SK-N-SH treated with all-trans-retinoic acid at 6 μM for 48 hours (cell line): ENCODE data around the gene YIPF7.

Experiments used
- ARNTL ChIP-seq: fragments of 450-650 bp; formaldehyde crosslinking; IDR thresholded peaks from 2 replicates; pipeline ENCODE4 v1.5.0; 2020; ENCODE audit warnings: low read depth, mild to moderate bottlenecking, moderate library complexity, borderline replicate concordance
- CREB5 ChIP-seq: fragments of 250-450 bp; sonication (Bioruptor Pico); IDR thresholded peaks from 2 replicates; pipeline ENCODE4 v1.5.1; 2020; ENCODE audit warnings: low read depth, mild to moderate bottlenecking, moderate library complexity
- CSDC2 ChIP-seq: fragments of 250-450 bp; sonication (Bioruptor Pico); IDR thresholded peaks from 2 replicates; pipeline ENCODE4 v1.5.0; 2020; ENCODE audit warnings: mild to moderate bottlenecking, moderate library complexity
- PPARA ChIP-seq: fragments of 250-450 bp; sonication (Bioruptor Pico); IDR thresholded peaks from 2 replicates; pipeline ENCODE4 v1.5.0; 2020; ENCODE audit warnings: mild to moderate bottlenecking, borderline replicate concordance
- ZFP30 ChIP-seq: fragments of 450-650 bp; formaldehyde crosslinking; IDR thresholded peaks from 2 replicates; pipeline ENCODE4 v1.5.0; 2022; ENCODE audit warnings: mild to moderate bottlenecking, moderate library complexity
- ZNF8 ChIP-seq: fragments of 450-650 bp; formaldehyde crosslinking; IDR thresholded peaks from 2 replicates; pipeline ENCODE4 v1.5.0; 2020; ENCODE audit warnings: mild to moderate bottlenecking, moderate library complexity

Gene YIPF7

GRCh38 chr4:44578954-44579353 is 72.5 kb downstream of the YIPF7 start (continued):
- TF ChIP-seq PPARA (CRISPR knock-in tag) (no peak), ZFP30 (CRISPR knock-in tag) (no peak), ARNTL (CRISPR knock-in tag) (no peak), CREB5 (no peak), CSDC2 (CRISPR knock-in tag) (no peak), ZNF8 (CRISPR knock-in tag) (no peak)
